ENCODE data around the gene CHCHD4.
A peak's percentile ranks its signal among the peaks of the same experiment; 100 is the strongest.
"Not testable (repeated sequence)": the region's sequence is repeated elsewhere in the genome, so short reads cannot be mapped to it uniquely, and the experiment has no call there.

CHCHD4 gene

DNA sequence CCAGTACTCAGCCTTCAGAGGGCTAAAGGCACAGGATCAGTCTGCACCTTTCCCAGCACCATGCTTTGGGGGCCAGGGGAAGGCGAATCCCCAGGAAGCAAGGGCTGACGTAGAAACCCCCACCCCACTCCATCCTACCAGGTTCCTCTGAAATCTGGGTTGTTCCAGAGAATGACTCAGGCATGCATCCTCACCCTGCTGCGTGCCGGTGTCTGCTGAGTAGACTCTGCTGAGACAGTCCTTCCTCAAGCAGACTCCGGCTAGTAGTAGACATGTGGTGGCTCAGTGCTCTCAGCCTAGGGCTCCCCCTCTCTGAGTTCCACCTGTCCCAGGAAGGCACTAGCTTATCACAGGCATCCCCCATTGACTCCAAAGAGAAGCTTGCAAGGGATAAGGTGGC, 9.2 kb upstream of the CHCHD4 start:
- DNase-seq, result no peak

GRCh38 chr3:14133188-14133800, 8.6 kb upstream of the CHCHD4 start:
- DNase-seq, result no peak

DNA sequence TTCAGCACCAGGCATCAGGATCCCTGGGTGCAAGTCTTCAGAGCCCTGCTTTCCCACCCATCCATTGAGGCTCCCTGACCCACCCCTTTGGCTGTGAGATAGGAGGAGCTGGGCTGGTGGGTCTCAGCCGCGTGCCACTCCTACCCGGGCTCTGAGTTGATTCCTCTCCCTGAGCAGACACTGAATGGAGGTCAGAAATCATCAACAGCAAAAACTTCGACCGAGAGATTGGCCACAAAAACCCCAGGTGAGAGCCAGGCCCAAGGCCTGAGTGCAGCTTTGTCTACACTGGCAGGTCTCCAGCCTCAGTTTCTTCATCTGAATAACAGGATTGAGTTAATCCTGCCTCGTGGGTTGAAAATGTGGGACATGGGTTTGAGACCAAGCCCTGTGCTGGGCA, 8.0 kb upstream of the CHCHD4 start:
- DNase-seq, result no peak

- DNase-seq, result no peak
These were observed 7.5 kb upstream of the CHCHD4 start for GRCh38 chr3:14132120-14132519.

DNA sequence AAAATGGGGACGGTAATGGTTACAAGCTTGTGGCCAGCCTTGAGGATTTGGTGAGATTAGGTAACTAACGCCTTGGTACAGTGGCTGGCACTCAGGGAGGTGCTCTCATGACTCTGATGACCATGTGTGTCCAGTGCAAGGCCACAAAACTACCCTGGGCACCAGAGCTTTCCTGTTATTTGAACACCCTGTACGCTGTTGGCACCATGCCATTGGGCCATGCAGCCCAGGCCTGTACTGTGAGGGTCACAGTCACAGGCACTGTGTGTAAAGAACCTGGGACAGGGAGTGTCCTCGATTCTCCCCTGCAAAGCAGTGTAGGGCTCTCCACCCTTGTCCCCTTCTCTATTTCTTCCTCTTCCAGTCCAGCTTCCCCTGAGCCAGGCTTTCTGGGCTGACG, 6.5 kb upstream of the CHCHD4 start:
- no peak for DNase-seq

DNA sequence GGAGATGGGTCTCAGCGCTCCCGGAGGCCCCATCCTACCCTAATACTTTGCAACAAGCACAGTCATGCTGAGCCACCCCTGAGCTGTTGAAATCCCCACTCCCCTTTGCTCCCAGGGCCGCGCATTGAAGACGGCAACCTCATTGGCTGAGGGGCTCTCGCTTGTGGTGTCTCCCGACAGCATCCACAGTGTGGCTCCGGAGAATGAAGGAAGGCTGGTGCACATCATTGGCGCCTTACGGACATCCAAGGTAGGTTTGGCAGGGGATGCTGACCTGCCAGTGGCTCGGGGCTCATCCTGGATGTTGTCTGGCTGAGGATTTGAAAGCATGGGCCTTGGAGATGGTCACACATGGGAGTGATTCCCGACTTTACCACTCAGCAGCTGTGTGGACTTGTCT, 6.0 kb upstream of the CHCHD4 start:
- DNase-seq, result no peak

GRCh38 chr3:14130230-14130629, 5.6 kb upstream of the CHCHD4 start:
- DNase-seq, result no peak

- DNase-seq, result no peak
These were observed 4.6 kb upstream of the CHCHD4 start for GRCh38 chr3:14129296-14129695.

GRCh38 chr3:14128724-14129123, 4.1 kb upstream of the CHCHD4 start:
- DNase-seq, result no peak

- DNase-seq, result no peak
These were observed 3.0 kb upstream of the CHCHD4 start for GRCh38 chr3:14127516-14128161.

- no peak for DNase-seq
These were observed 2.3 kb upstream of the CHCHD4 start for GRCh38 chr3:14126887-14127505.

DNA sequence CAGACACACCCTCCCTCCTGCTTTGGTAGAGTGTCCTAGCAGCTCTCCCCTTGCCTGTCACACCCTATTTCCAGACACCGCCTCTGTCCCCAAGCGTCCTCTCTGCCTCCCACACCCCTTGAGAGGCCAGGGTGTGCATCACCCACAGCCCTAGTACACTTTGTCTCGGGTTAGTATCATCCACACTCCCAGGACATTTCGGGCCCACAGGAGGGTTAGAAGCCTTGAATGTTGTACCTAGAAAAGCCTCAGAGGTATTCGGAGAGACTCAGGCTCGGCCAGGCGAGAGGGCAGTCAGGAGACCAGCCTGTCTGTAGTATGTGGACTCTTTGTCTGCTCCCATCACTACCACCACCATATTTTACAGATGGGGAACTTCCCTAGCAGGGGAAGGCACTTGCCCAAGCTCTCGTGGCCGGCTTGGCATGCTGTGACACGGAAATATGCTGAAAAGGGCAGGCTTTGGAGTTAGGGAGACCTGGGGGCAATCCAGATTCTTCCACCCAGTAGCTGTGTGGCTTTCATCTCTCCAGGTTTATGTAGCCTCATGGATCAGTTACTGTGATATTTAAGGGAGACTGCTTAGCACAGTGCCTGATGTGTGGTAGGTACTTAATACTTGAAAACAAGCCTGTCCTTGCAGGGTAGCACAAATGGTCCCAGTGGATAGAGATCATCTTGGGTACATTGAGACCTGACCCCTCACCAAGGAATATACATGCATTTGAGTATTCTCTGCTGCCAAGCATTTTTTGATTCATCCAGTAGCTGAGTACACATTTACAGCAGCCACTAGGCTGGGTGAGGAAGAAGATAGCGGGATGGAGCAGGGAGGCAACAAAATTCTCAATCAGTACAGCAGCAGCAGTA, 1.6 kb upstream of the CHCHD4 start:
- DNase-seq, result no peak

GRCh38 chr3:14125193-14126016, 735 bp upstream of the CHCHD4 start:
- peak in 1 of 2 experiments; percentile 37 for DNase-seq

- peak in 1 of 2 experiments; percentile 36 for DNase-seq
These were observed 451 bp downstream of the CHCHD4 start for GRCh38 chr3:14124223-14124614.

DNA sequence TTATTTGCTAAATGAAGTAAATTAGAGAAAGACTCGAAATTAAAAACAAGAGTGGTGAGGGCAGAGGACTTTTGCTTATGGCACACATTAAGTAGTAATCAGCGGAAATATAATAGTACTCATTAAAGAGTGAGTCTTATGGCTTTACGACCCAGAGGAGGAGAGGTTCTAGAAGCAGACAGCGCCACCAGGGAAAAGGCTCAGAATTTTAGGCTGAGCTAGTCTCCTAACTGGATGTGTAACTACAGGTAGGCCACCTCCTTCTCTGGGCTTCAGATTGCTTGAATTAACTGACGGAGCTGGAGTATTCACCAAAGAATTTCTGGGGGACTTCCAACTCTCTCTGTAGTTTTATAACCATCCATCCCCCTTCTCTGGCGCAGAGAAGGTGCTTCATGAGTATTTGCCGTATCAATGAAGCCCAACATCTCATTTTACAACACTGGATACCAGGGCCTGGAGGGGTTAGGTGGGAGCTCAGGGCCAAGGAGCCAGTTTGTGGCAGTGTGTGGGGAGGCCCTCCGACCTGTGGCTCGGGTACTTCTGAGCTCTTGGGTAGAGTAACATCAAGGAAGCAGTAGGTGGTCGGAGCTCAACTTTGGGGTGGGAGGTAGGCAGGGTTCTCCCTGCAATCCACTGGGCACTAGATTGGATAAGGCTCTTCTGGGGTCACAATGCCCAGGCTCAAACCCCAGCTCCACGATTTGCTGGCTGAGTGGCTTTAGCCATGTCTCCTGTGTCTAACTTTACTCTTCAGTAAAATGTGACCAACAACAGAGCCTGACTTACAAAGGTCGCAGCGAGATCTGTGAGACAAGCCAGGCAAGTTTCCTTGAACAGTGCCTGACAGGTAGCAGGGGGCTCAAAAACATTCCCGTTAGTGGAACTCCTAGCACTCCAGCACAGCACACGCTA, 1.1 kb downstream of the CHCHD4 start:
- no peak for DNase-seq

DNA sequence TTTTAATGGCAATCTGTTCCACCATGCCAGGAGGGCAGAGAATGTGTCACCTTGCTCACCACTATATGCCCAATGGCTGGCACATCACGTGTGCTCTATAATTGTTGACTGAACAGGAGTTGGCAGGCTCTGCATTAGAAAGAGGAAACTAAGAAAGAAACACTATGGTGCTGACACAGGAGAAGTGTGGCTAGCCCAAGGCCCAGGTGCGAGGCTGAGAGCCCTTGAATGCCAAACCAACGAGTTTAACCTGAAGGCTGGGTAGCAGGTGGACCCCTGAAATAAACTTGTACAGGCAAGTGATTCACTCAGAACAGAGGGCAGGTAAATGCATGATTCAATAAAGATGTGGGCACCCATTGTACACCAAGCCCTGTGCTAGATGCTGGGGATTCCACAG, 2.4 kb downstream of the CHCHD4 start:
- DNase-seq, result no peak

DNA sequence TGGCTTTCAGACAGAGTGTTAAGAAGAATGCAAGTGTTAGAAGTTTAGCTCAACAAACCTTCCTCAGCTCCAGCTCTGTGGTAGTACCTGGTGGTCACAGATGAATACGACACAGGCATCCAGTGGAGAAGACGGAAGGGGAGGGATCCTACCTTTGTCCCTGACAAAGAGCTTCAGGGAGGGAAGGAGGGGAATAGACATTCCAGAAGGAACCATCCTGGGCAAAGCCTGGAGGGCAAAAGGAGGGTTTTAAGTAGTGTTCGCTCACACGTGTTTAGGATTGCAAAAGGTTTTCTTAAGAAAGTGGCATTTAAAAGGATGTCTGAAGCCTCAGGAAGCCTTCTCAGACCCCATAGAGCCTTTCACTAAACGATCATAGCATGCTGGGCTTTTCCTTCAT, 2.8 kb downstream of the CHCHD4 start:
- no peak for DNase-seq

GRCh38 chr3:14120921-14121448, 3.7 kb downstream of the CHCHD4 start:
- not testable (repeated sequence) for DNase-seq

GRCh38 chr3:14120111-14120920, 4.4 kb downstream of the CHCHD4 start:
- DNase-seq, result no peak

DNA sequence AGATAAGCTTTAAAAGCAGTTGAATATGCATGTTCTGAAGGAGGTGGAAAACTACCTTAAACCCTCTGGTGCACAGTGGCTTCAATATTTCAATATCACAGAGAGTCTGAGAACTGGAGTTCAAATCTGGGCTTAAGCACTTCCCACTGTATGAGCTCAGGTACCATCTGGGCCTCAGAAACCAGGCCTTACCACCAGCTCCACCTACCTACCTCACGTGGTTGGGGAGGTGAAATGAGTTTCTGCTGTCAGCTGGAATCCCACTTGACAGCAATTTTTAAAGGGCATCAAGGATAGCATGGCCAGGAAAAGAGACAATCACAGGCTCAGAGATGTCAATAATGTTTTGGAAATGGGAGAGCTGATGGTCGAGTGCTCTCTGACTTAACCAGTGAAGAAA, 5.0 kb downstream of the CHCHD4 start:
- no peak for DNase-seq
